Posterior vena cava (tissue), 2 donors: ENCODE data around the gene LDLRAD4. TPM values are rescaled to one million over a fixed set of nuclear protein-coding genes. Genes with fewer than 3 reads are reported as not detected.
"Not testable (repeated sequence)": the region's sequence is repeated elsewhere in the genome, so short reads cannot be mapped to it uniquely, and the experiment has no call there.

Experiments used
- DNase-seq: peaks from one replicate; pipeline ENCODE4 v3.0.0-alpha.2; 2020; ENCODE audit warnings: low spot score
- intact Hi-C, 2 donors: fragments of 100-400 bp; cut with DNase I; formaldehyde crosslinking; loops; one replicate each; pipeline versions ENCODE4 v1.14.1 to v1.14.2; 2022 to 2023
- total RNA-seq, 2 donors: library from RNA; stranded (reverse); fragmentation: NEBNext Ultra II Directional; extraction: Animal tissue kit (Norgen Biotek cat#: 25700); gene quantifications; one replicate each; pipeline ENCODE4 v1.2.1, GENCODE V29; 2021
- donor health status: DM: yes; HTN: yes; CAD: no.
- donor health status: DM: yes; HTN: yes; CAD: no.

LDLRAD4 gene
- total RNA-seq, 2 donors from 2014 or later = 52.3 to 74.8 TPM

DNA sequence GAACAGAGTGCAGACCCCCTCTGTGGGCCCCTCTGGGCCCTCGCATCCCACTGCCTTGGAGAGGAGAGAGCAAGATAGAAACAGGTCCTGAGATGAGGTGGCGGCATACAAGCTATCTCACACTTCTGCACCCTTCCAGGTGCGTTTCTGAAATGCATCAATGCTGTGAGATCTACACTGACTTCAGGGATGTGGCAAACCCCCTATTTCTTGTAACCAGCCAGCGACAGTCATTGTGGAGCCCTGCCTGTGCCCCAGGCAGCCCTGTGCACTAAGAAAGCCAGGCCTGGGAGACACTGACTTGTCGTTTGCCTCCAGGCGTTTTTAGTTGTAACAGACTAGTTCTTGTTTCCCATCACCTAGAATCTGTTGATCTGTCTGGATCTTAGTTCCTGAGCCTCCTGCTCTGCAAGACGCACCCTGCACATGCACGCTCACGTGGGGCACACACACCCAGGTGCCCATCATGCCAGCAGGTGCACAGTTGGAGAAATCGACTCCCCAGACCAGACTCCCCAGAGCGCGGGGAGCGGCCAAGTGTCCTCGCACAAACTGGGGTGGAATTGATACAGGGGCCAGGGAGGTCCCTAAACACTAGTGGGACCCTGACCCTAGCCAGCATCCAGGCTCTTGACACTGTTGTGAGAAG is 269.8 kb downstream of the LDLRAD4 start:
- intact Hi-C loops = loop anchor here in 1 of 2 donors (10.0 kb wide), 1 partner anchor 184 kb away; no protein-coding TSS in a partner anchor
- no peak for DNase-seq

- intact Hi-C loops = loop anchor here in 1 of 2 donors (10.0 kb wide), 1 partner anchor 185 kb away; no protein-coding TSS in a partner anchor
- DNase-seq = not testable (repeated sequence)
These were observed 270.7 kb downstream of the LDLRAD4 start for GRCh38 chr18:13489303-13489702.

GRCh38 chr18:13491138-13491537 is 272.6 kb downstream of the LDLRAD4 start:
- DNase-seq = no peak
- intact Hi-C loops = loop anchor here in 1 of 2 donors (10.0 kb wide), 1 partner anchor 46 kb away; no protein-coding TSS in a partner anchor

- DNase-seq = no peak
- intact Hi-C loops = loop anchor here in 1 of 2 donors (10.0 kb wide), 1 partner anchor 48 kb away; no protein-coding TSS in a partner anchor
These were observed 273.8 kb downstream of the LDLRAD4 start for GRCh38 chr18:13492314-13492713.

- DNase-seq = no peak
- intact Hi-C loops = loop anchor here in 1 of 2 donors (10.0 kb wide), 1 partner anchor 48 kb away; no protein-coding TSS in a partner anchor
These were observed 274.5 kb downstream of the LDLRAD4 start for GRCh38 chr18:13493079-13493478.

DNA sequence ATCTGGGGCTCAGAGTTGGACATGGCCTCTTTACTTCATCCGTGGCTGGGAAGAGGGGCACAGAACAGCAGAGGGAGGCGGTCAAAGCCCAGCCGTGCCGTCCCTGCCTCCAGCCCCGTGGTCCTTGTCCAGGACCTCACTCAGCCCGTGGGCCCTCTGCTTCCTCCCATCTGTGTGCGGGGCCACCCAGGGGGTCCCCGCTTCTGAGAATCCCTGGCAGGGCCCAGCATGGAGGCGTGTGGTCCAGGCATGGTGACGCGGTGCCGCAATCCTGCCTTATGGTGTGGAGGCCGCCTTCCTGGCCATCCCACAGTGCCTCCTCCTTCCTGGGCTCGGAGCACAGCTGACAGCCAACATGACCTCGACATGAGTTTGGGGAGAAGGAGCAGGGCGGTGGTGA is 275.2 kb downstream of the LDLRAD4 start:
- intact Hi-C loops = loop anchor here in 1 of 2 donors (10.0 kb wide), 1 partner anchor 49 kb away; no protein-coding TSS in a partner anchor
- no peak for DNase-seq

DNA sequence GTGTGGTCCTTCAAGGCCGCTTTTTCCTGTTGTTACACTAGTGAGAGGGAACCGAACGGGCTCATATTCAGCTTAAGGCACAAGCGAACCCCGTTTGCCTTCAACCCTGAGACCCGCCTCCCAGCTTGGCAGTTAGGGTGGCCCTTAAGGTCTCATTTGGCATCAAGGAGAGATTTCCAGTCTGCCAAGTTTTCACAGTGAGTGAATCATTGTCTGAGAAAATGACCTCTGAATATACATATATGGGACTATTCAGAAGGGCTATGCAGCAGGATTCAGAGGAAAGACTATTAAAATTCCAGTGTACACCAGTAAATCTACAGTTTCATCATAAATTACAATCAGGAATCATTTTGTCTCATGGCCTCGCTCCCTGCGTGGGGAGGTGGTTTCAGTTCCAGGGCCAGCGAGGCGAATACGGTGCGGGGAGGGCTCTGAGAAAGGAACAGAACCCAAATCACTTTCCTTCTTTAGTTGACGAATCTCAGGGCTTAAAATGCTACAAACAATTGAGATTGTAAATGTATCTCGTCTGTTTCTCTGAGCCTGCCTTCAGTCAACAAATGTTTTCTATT is 276.4 kb downstream of the LDLRAD4 start:
- intact Hi-C loops = loop anchor here in 1 of 2 donors (1.0 to 10.0 kb wide), 2 partner anchors 22 to 50 kb away; no protein-coding TSS in a partner anchor
- DNase-seq = no peak

DNA sequence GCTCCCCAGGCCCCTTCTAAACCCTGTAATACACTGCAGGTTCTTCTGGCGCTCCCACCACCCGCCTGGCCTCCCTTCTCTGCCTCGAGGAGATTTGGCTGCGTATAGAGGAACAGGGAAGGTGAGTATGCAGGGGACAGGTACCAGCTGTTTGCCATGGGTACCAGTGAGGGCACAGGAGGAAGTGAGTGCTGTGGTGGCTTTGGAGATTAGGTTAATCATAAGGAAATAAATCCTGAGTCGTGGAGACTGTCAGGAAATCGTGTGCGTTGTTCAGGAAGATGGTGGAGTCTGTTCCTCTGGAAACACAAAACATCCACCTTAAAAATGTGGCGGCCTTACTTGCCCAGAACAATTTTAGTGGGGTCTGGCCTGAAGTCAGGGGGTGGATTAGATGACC is 277.4 kb downstream of the LDLRAD4 start:
- DNase-seq = no peak

GRCh38 chr18:13496691-13497281 is 278.2 kb downstream of the LDLRAD4 start:
- DNase-seq = no peak
- intact Hi-C loops = loop anchor here in 1 of 2 donors (10.0 kb wide), 1 partner anchor 52 kb away; no protein-coding TSS in a partner anchor

More for the DNA sequence above, 277.4 kb downstream of the LDLRAD4 start:
- intact Hi-C loops = loop anchor here in 1 of 2 donors (1.0 to 10.0 kb wide), 2 partner anchors 21 to 51 kb away; no protein-coding TSS in a partner anchor

DNA sequence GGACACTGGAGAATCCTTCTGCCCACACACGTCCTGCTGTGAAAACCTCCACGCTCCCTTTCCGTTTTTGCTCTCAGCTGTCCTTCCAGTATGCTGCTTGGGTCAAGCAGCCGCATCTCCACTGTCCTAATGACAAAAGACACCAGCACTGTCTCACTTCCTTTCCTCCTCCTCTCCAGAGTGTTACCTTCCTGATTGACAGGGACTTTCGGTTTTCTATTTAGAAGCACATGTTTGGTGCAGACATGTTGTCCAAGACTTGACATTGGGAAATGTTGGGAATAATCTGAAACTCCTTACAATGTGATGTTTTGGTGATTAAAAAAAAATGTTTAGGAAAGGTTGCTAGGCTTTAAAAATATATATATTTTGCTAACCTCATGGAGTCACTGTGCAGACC is 281.2 kb downstream of the LDLRAD4 start:
- DNase-seq = no peak
- intact Hi-C loops = loop anchor here in 1 of 2 donors (10.0 kb wide), 1 partner anchor 55 kb away; no protein-coding TSS in a partner anchor

DNA sequence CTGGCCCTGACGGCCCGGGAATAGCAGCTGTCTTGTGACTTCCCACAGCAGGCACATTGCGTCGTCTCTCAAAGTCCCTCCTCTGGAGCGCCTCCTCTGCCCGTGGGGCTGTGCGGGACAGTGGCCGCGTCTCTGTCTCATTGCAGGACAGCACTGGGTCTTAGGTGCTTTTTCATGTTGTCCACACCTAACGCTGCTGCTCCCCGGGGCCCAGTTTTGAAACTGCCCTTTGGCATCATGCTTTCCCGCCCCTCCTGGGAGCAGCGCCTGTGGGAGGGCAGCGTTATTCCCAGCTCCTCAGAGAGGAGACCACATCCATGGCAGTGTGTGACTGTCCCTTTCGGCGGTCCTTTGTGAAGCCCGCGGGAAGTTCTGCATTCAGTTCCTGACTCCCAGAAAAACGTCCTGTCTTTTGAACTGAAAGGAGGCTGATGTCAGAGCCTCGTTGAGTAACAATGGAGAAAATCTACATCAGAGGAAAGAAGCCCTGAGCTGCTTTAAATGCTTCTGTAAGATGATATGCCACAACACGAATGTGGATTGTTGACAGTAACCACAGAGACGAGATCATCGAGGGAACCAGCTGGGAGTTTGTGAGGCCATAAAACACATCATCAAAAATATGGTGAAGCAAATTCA is 281.8 kb downstream of the LDLRAD4 start:
- no peak for DNase-seq
- intact Hi-C loops = no loop called here

GRCh38 chr18:13500869-13501542 is 282.4 kb downstream of the LDLRAD4 start:
- no peak for DNase-seq
- intact Hi-C loops = no loop called here

DNA sequence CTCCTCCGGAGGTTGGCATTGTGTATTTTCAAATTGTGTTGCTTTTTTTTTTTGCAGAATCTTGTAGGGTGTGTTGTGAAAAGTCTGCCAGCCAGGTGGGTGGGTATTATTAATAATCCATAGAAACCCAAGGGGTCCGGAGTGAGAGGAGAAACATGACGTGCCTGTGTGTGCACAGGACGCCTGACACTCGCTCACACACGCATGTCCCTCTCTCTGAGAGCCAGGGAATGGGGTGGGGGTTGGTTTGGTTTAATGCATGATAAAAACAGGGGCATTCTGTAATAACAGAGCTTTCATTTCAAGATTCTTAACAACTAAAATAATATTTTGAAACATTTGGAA is 283.0 kb downstream of the LDLRAD4 start:
- no peak for DNase-seq
- intact Hi-C loops = no loop called here

- intact Hi-C loops = no loop called here
- no peak for DNase-seq
These were observed 283.3 kb downstream of the LDLRAD4 start for GRCh38 chr18:13501891-13502290.

DNA sequence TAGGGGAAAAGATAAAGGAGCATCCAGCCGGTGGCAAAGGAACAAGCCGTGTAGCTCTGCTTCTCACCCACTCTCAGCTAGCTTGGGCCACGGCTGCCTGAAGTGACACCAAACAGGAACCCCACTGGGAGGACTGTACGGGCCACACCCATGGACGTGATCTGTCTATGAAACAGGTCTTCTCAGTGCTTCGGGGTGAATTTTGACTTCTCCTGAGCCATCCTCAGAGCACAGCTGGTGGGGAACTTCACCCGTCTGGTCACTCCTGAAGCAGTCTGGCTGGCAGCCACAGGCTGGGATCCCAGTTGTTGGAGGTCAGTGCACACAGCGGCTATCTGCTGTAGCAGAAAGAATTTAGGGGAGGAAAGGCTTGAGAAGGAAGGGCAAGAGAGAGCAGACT is 284.0 kb downstream of the LDLRAD4 start:
- intact Hi-C loops = no loop called here

GRCh38 chr18:13503836-13504235 is 285.3 kb downstream of the LDLRAD4 start:
- no peak for DNase-seq
- intact Hi-C loops = no loop called here

More for the DNA sequence above, 284.0 kb downstream of the LDLRAD4 start:
- no peak for DNase-seq

- intact Hi-C loops = no loop called here
- no peak for DNase-seq
These were observed 287.3 kb downstream of the LDLRAD4 start for GRCh38 chr18:13505780-13506345.

- DNase-seq = no peak
- intact Hi-C loops = no loop called here
These were observed 292.0 kb downstream of the LDLRAD4 start for GRCh38 chr18:13510594-13510993.
